ENCODE results near the gene CAMTA2.

GRCh38 chr17:4958102-4958501 is 29.4 kb downstream of the CAMTA2 start:
- TF ChIP-seq CTCF (conservative IDR thresholded peaks at IDR 0.05 in 1 of 2, IDR thresholded peaks at IDR 0.05 in 1 of 2; ENCODE audit: extremely low read depth in 1 of 2, insufficient read depth in 1 of 2, low read depth in 1 of 2, low read length in 2 of 2) (no peak), EZH2 (IDR thresholded peaks at IDR 0.05; ENCODE audit: borderline replicate concordance, low read length) (no peak)

All from mammary epithelial cell (primary cell).